WERI-Rb-1 (cell line): ENCODE results near the gene MYO1B.

ENCODE experiments used
- DNase-seq: peaks from one replicate; pipeline ENCODE4 v3.0.0-alpha.2; 2020
- H3K27ac ChIP-seq: fragments of 250-450 bp; sonication (Bioruptor Pico); 2 replicates; pipeline ENCODE4 v1.5.1; 2020; ENCODE audit warnings: mild to moderate bottlenecking, moderate library complexity
- H3K27me3 ChIP-seq: fragments of 250-450 bp; sonication (Bioruptor Pico); 2 replicates; pipeline ENCODE4 v1.5.1; 2021; ENCODE audit warnings: mild to moderate bottlenecking, low read depth, moderate library complexity; ENCODE audit not compliant: insufficient read depth, severe bottlenecking
- H3K36me3 ChIP-seq: fragments of 250-450 bp; sonication (Bioruptor Pico); 2 replicates; pipeline ENCODE4 v1.5.1; 2020; ENCODE audit warnings: mild to moderate bottlenecking, moderate library complexity
- H3K4me3 ChIP-seq: 2 replicates; pipeline ENCODE4 v1.5.1; 2011; ENCODE audit warnings: low read depth, mild to moderate bottlenecking, control low read depth, low read length
- H3K9me3 ChIP-seq: fragments of 250-450 bp; sonication (Bioruptor Pico); 2 replicates; pipeline ENCODE4 v1.5.1; 2021; ENCODE audit warnings: mild to moderate bottlenecking, moderate library complexity; ENCODE audit not compliant: severe bottlenecking
- CTCF ChIP-seq: IDR thresholded peaks from 2 replicates; pipeline ENCODE4 v1.5.1; 2011; ENCODE audit warnings: low read depth, mild to moderate bottlenecking, control low read depth, inconsistent platforms, low read length

The MYO1B gene

GRCh38 chr2:191304939-191305875 lies 60.0 kb downstream of the MYO1B start:
- DNase-seq, result peak; percentile 68

GRCh38 chr2:191308026-191308425 lies 62.8 kb downstream of the MYO1B start:
- DNase-seq, result no peak
- Histone ChIP-seq H3K36me3 (no peaks in the 10 kb centered on the region), H3K4me3 (no peak overlapping the region), H3K27ac (no peak overlapping the region), H3K27me3 (no peaks in the 10 kb centered on the region), H3K9me3 (no peaks in the 10 kb centered on the region)
- TF ChIP-seq CTCF, result no peak

More at GRCh38 chr2:191304939-191305875, 60.0 kb downstream of the MYO1B start:
- Histone ChIP-seq H3K27me3 (no peaks in the 10 kb centered on the region), H3K27ac (peak overlapping the region; percentile 52), H3K36me3 (no peaks in the 10 kb centered on the region), H3K9me3 (no peaks in the 10 kb centered on the region), H3K4me3 (no peak overlapping the region)
- TF ChIP-seq CTCF, result no peak

- Histone ChIP-seq H3K9me3 (no peaks in the 10 kb centered on the region), H3K36me3 (no peaks in the 10 kb centered on the region), H3K4me3 (no peak overlapping the region), H3K27me3 (no peaks in the 10 kb centered on the region), H3K27ac (no peak overlapping the region)
- TF ChIP-seq CTCF, result no peak
- DNase-seq, result no peak
These were observed 66.0 kb downstream of the MYO1B start for GRCh38 chr2:191311156-191311555.

- DNase-seq, result no peak
- H3K36me3 ChIP-seq, result no peaks in the 10 kb centered on the region
- TF ChIP-seq CTCF, result no peak
- no peak overlapping the region for H3K27ac ChIP-seq
- no peak overlapping the region for H3K4me3 ChIP-seq
- H3K27me3 ChIP-seq, result no peaks in the 10 kb centered on the region
- no peaks in the 10 kb centered on the region for H3K9me3 ChIP-seq
These were observed 66.4 kb downstream of the MYO1B start for GRCh38 chr2:191311627-191312026.

- no peak for TF ChIP-seq CTCF
- no peak overlapping the region for H3K4me3 ChIP-seq
- no peaks in the 10 kb centered on the region for H3K9me3 ChIP-seq
- H3K27me3 ChIP-seq, result no peaks in the 10 kb centered on the region
- no peak for DNase-seq
- no peaks in the 10 kb centered on the region for H3K36me3 ChIP-seq
- no peak overlapping the region for H3K27ac ChIP-seq
These were observed 67.0 kb downstream of the MYO1B start for GRCh38 chr2:191312163-191312562.
